Measurements from ENCODE around the gene GPR155.

GPR155 gene

GRCh38 chr2:174486563-174487107 is at the start of gene GPR155:
Gene GPR155 (minus strand): TSS chr2:174487029. CDS start chr2:174481956, 5,073 bp downstream.
- peak; percentile 58 for DNase-seq (ENCODE audit: low read depth)

GRCh38 chr2:174535757-174536703 is 49.2 kb upstream of the GPR155 start:
- no peak for DNase-seq (ENCODE audit: low read depth)

GRCh38 chr2:174535083-174535482 is 48.3 kb upstream of the GPR155 start:
- no peak for DNase-seq (ENCODE audit: low read depth)

GRCh38 chr2:174529916-174530315 is 43.1 kb upstream of the GPR155 start:
- no peak for DNase-seq (ENCODE audit: low read depth)

- no peak for DNase-seq (ENCODE audit: low read depth)
Measured at GRCh38 chr2:174527959-174528358, 41.1 kb upstream of the GPR155 start.

- DNase-seq (ENCODE audit: low read depth) = no peak
Measured at GRCh38 chr2:174527101-174527721, 40.4 kb upstream of the GPR155 start.

GRCh38 chr2:174524527-174524926 is 37.7 kb upstream of the GPR155 start:
- DNase-seq (ENCODE audit: low read depth) = no peak

- DNase-seq (ENCODE audit: low read depth) = peak; percentile 45
Measured at GRCh38 chr2:174522553-174522952, 35.7 kb upstream of the GPR155 start.

GRCh38 chr2:174518395-174518794 is 31.6 kb upstream of the GPR155 start:
- peak; percentile 10 for DNase-seq (ENCODE audit: low read depth)

- DNase-seq (ENCODE audit: low read depth) = no peak
Measured at GRCh38 chr2:174516501-174517378, 29.9 kb upstream of the GPR155 start.

GRCh38 chr2:174512345-174512744 is 25.5 kb upstream of the GPR155 start:
- DNase-seq (ENCODE audit: low read depth) = no peak

GRCh38 chr2:174511580-174512260 is 24.9 kb upstream of the GPR155 start:
- no peak for DNase-seq (ENCODE audit: low read depth)

- peak; percentile 58 for DNase-seq (ENCODE audit: low read depth)
Measured at GRCh38 chr2:174510583-174511189, 23.9 kb upstream of the GPR155 start.

- no peak for DNase-seq (ENCODE audit: low read depth)
Measured at GRCh38 chr2:174503161-174503809, 16.5 kb upstream of the GPR155 start.

GRCh38 chr2:174499371-174499770 is 12.5 kb upstream of the GPR155 start:
- no peak for DNase-seq (ENCODE audit: low read depth)

- DNase-seq (ENCODE audit: low read depth) = no peak
Measured at GRCh38 chr2:174495365-174496012, 8.7 kb upstream of the GPR155 start.

- no peak for DNase-seq (ENCODE audit: low read depth)
Measured at GRCh38 chr2:174493549-174494331, 6.9 kb upstream of the GPR155 start.

- DNase-seq (ENCODE audit: low read depth) = no peak
Measured at GRCh38 chr2:174492963-174493431, 6.2 kb upstream of the GPR155 start.

- DNase-seq (ENCODE audit: low read depth) = no peak
Measured at GRCh38 chr2:174491947-174492346, 5.1 kb upstream of the GPR155 start.

Data from ELR (cell line).